Activated CD4-positive, alpha-beta T cell treated with anti-CD3 and anti-CD28 coated beads, Interleukin-2, amount 10 ng/mL, durations not matched to agents 24 days and 14 days (primary cell): ENCODE measurements around the gene PRDM2. TPM values are rescaled to one million over a fixed set of nuclear protein-coding genes. Genes with fewer than 3 reads are reported as not detected.
"Not testable (repeated sequence)": the region's sequence is repeated elsewhere in the genome, so short reads cannot be mapped to it uniquely, and the experiment has no call there.

Experiments
- DNase-seq: peaks from one replicate; pipeline ENCODE4 v3.0.0; 2022
- H3K27ac Mint-ChIP-seq: one replicate; pipeline ENCODE4 v1.8.0; 2022; ENCODE audit warnings: mild to moderate bottlenecking, mixed read lengths
- H3K27me3 Mint-ChIP-seq: one replicate; pipeline ENCODE4 v1.8.0; 2022; ENCODE audit warnings: mixed read lengths
- H3K36me3 Mint-ChIP-seq: one replicate; pipeline ENCODE4 v1.8.0; 2022; ENCODE audit warnings: low read depth, mild to moderate bottlenecking, mixed read lengths
- H3K4me1 Mint-ChIP-seq: one replicate; pipeline ENCODE4 v1.8.0; 2021; ENCODE audit warnings: mixed read lengths
- H3K4me3 Mint-ChIP-seq: one replicate; pipeline ENCODE4 v1.8.0; 2022; ENCODE audit warnings: mild to moderate bottlenecking, moderate library complexity, mixed read lengths
- H3K9me3 Mint-ChIP-seq: one replicate; pipeline ENCODE4 v1.8.0; 2021; ENCODE audit warnings: mixed read lengths
- intact Hi-C: fragments of 100-400 bp; cut with micrococcal nuclease; formaldehyde crosslinking; loops from one replicate; pipeline ENCODE4 v1.15.1; 2023
- total RNA-seq: library from RNA; stranded (reverse); gene quantifications from 2 replicates; pipeline ENCODE4 v1.2.3, GENCODE V29; 2022

PRDM2 gene
- total RNA-seq, result 44.5 and 45.9 TPM in 2 replicates

- Mint-ChIP-seq H3K36me3 (peaks cover 10% of the 10 kb centered on the region), H3K4me3 (peak within 1 kb of the TSS; percentile 87), H3K27ac (peak within 1 kb of the TSS; percentile 91), H3K9me3 (peaks cover 4% of the 10 kb centered on the region), H3K4me1 (peaks cover 34% of the 10 kb centered on the region), H3K27me3 (peaks cover 2% of the 10 kb centered on the region)
- intact Hi-C loops, result loop anchor here (1.0 kb wide), 1 partner anchor 49 kb away; no protein-coding TSS in a partner anchor
- DNase-seq, result peak; percentile 90
Measured at GRCh38 chr1:13699936-13700520, at the start of gene PRDM2. Gene PRDM2 (plus strand): TSS chr1:13700188. CDS start chr1:13715606, 15,418 bp downstream.

- intact Hi-C loops, result no loop called here
- Mint-ChIP-seq H3K27me3 (peaks cover 6% of the 10 kb centered on the region), H3K4me3 (no peak overlapping the region)
Measured at GRCh38 chr1:13651279-13651678, 48.7 kb upstream of the PRDM2 start.

GRCh38 chr1:13652238-13652637 is 47.8 kb upstream of the PRDM2 start:
- DNase-seq, result no peak
- Mint-ChIP-seq H3K4me3 (no peak overlapping the region), H3K4me1 (no peaks in the 10 kb centered on the region), H3K27me3 (peaks cover 6% of the 10 kb centered on the region), H3K27ac (no peak overlapping the region), H3K9me3 (peaks cover 4% of the 10 kb centered on the region), H3K36me3 (no peaks in the 10 kb centered on the region)
- intact Hi-C loops, result no loop called here

More at GRCh38 chr1:13651279-13651678, 48.7 kb upstream of the PRDM2 start:
- H3K36me3 Mint-ChIP-seq, result no peaks in the 10 kb centered on the region
- H3K9me3 Mint-ChIP-seq, result peaks cover 4% of the 10 kb centered on the region
- no peak for DNase-seq
- no peak overlapping the region for H3K27ac Mint-ChIP-seq
- H3K4me1 Mint-ChIP-seq, result no peaks in the 10 kb centered on the region

- intact Hi-C loops, result no loop called here
- Mint-ChIP-seq H3K27ac (no peak overlapping the region), H3K9me3 (no peaks in the 10 kb centered on the region)
Measured at GRCh38 chr1:13661539-13661938, 38.4 kb upstream of the PRDM2 start.

GRCh38 chr1:13662493-13662892 is 37.5 kb upstream of the PRDM2 start:
- no peaks in the 10 kb centered on the region for H3K36me3 Mint-ChIP-seq
- no peak overlapping the region for H3K4me3 Mint-ChIP-seq
- H3K4me1 Mint-ChIP-seq, result no peaks in the 10 kb centered on the region
- no peaks in the 10 kb centered on the region for H3K9me3 Mint-ChIP-seq
- peaks cover 6% of the 10 kb centered on the region for H3K27me3 Mint-ChIP-seq
- no peak overlapping the region for H3K27ac Mint-ChIP-seq
- intact Hi-C loops, result no loop called here
- no peak for DNase-seq

More at GRCh38 chr1:13661539-13661938, 38.4 kb upstream of the PRDM2 start:
- no peaks in the 10 kb centered on the region for H3K4me1 Mint-ChIP-seq
- H3K36me3 Mint-ChIP-seq, result no peaks in the 10 kb centered on the region
- H3K4me3 Mint-ChIP-seq, result no peak overlapping the region
- H3K27me3 Mint-ChIP-seq, result peaks cover 6% of the 10 kb centered on the region
- no peak for DNase-seq

- peaks cover 6% of the 10 kb centered on the region for H3K27me3 Mint-ChIP-seq
- H3K36me3 Mint-ChIP-seq, result no peaks in the 10 kb centered on the region
- intact Hi-C loops, result no loop called here
- H3K4me3 Mint-ChIP-seq, result no peak overlapping the region
- H3K27ac Mint-ChIP-seq, result no peak overlapping the region
- H3K9me3 Mint-ChIP-seq, result no peaks in the 10 kb centered on the region
- no peak for DNase-seq
- H3K4me1 Mint-ChIP-seq, result no peaks in the 10 kb centered on the region
Measured at GRCh38 chr1:13663969-13664368, 36.0 kb upstream of the PRDM2 start.

GRCh38 chr1:13664451-13664850 is 35.5 kb upstream of the PRDM2 start:
- no peaks in the 10 kb centered on the region for H3K4me1 Mint-ChIP-seq
- intact Hi-C loops, result no loop called here
- H3K27ac Mint-ChIP-seq, result no peak overlapping the region
- H3K27me3 Mint-ChIP-seq, result peaks cover 6% of the 10 kb centered on the region
- no peaks in the 10 kb centered on the region for H3K36me3 Mint-ChIP-seq
- H3K9me3 Mint-ChIP-seq, result no peaks in the 10 kb centered on the region
- no peak overlapping the region for H3K4me3 Mint-ChIP-seq
- no peak for DNase-seq

GRCh38 chr1:13666317-13666716 is 33.7 kb upstream of the PRDM2 start:
- Mint-ChIP-seq H3K27ac (no peak overlapping the region), H3K9me3 (no peaks in the 10 kb centered on the region), H3K27me3 (peaks cover 7% of the 10 kb centered on the region), H3K36me3 (no peaks in the 10 kb centered on the region), H3K4me3 (no peak overlapping the region), H3K4me1 (no peaks in the 10 kb centered on the region)
- intact Hi-C loops, result no loop called here
- no peak for DNase-seq

GRCh38 chr1:13667691-13668090 is 32.3 kb upstream of the PRDM2 start:
- Mint-ChIP-seq H3K9me3 (no peaks in the 10 kb centered on the region), H3K27me3 (peaks cover 4% of the 10 kb centered on the region), H3K4me1 (no peaks in the 10 kb centered on the region), H3K4me3 (no peak overlapping the region), H3K27ac (no peak overlapping the region), H3K36me3 (no peaks in the 10 kb centered on the region)
- no peak for DNase-seq
- intact Hi-C loops, result no loop called here

- DNase-seq, result no peak
- Mint-ChIP-seq H3K9me3 (peaks cover 11% of the 10 kb centered on the region), H3K4me3 (no peak overlapping the region), H3K36me3 (no peaks in the 10 kb centered on the region), H3K27me3 (peaks cover 37% of the 10 kb centered on the region), H3K4me1 (no peaks in the 10 kb centered on the region), H3K27ac (no peak overlapping the region)
- intact Hi-C loops, result no loop called here
Measured at GRCh38 chr1:13674377-13674776, 25.6 kb upstream of the PRDM2 start.

- intact Hi-C loops, result no loop called here
- H3K27me3 Mint-ChIP-seq, result peaks cover 35% of the 10 kb centered on the region
Measured at GRCh38 chr1:13675151-13675651, 24.8 kb upstream of the PRDM2 start.

GRCh38 chr1:13677896-13678295 is 22.1 kb upstream of the PRDM2 start:
- DNase-seq, result no peak
- intact Hi-C loops, result no loop called here
- Mint-ChIP-seq H3K27me3 (peaks cover 43% of the 10 kb centered on the region), H3K27ac (no peak overlapping the region), H3K4me1 (no peaks in the 10 kb centered on the region), H3K9me3 (peaks cover 11% of the 10 kb centered on the region), H3K36me3 (no peaks in the 10 kb centered on the region), H3K4me3 (no peak overlapping the region)

More at GRCh38 chr1:13675151-13675651, 24.8 kb upstream of the PRDM2 start:
- H3K4me1 Mint-ChIP-seq, result no peaks in the 10 kb centered on the region
- no peak for DNase-seq
- H3K9me3 Mint-ChIP-seq, result peaks cover 11% of the 10 kb centered on the region
- H3K4me3 Mint-ChIP-seq, result no peak overlapping the region
- no peaks in the 10 kb centered on the region for H3K36me3 Mint-ChIP-seq
- no peak overlapping the region for H3K27ac Mint-ChIP-seq

- Mint-ChIP-seq H3K27me3 (peaks cover 39% of the 10 kb centered on the region), H3K9me3 (peaks cover 11% of the 10 kb centered on the region), H3K36me3 (no peaks in the 10 kb centered on the region), H3K27ac (peak overlapping the region; percentile 36), H3K4me3 (no peak overlapping the region), H3K4me1 (no peaks in the 10 kb centered on the region)
- DNase-seq, result no peak
- intact Hi-C loops, result no loop called here
Measured at GRCh38 chr1:13679651-13680050, 20.3 kb upstream of the PRDM2 start.

- H3K4me3 Mint-ChIP-seq, intact Hi-C loops, H3K4me1 Mint-ChIP-seq, DNase-seq, H3K27ac Mint-ChIP-seq, H3K9me3 Mint-ChIP-seq, H3K36me3 Mint-ChIP-seq: not testable (repeated sequence)
- H3K27me3 Mint-ChIP-seq, result peaks cover 31% of the 10 kb centered on the region
Measured at GRCh38 chr1:13680609-13681008, 19.4 kb upstream of the PRDM2 start.

GRCh38 chr1:13681921-13682320 is 18.1 kb upstream of the PRDM2 start:
- DNase-seq, result no peak
- Mint-ChIP-seq H3K9me3 (peaks cover 5% of the 10 kb centered on the region), H3K4me1 (no peaks in the 10 kb centered on the region), H3K4me3 (no peak overlapping the region), H3K27me3 (peaks cover 30% of the 10 kb centered on the region), H3K36me3 (no peaks in the 10 kb centered on the region), H3K27ac (no peak overlapping the region)
- intact Hi-C loops, result no loop called here
